Mammary epithelial cell (primary cell): Measurements from ENCODE around the gene ELOVL1.

Experiments used
- EZH2 ChIP-seq: IDR thresholded peaks from 2 replicates; pipeline ENCODE4 v1.6.1; 2012; ENCODE audit warnings: low read length, inconsistent platforms, borderline replicate concordance
- TF ChIP-seq, protein P1 (sequence below), 2 donors: IDR thresholded peaks in 1 of 2; conservative IDR thresholded peaks in 1 of 2; 2 replicates each; pipeline ENCODE4 v1.5.1; 2011 to 2012; ENCODE audit warnings: inconsistent platforms in 2 of 2, low read length in 2 of 2, mild to moderate bottlenecking in 2 of 2, control low read depth in 1 of 2, low read depth in 1 of 2; ENCODE audit not compliant: insufficient read depth in 1 of 2; ENCODE audit errors: extremely low read depth in 1 of 2

- TF ChIP-seq, protein P1, sequence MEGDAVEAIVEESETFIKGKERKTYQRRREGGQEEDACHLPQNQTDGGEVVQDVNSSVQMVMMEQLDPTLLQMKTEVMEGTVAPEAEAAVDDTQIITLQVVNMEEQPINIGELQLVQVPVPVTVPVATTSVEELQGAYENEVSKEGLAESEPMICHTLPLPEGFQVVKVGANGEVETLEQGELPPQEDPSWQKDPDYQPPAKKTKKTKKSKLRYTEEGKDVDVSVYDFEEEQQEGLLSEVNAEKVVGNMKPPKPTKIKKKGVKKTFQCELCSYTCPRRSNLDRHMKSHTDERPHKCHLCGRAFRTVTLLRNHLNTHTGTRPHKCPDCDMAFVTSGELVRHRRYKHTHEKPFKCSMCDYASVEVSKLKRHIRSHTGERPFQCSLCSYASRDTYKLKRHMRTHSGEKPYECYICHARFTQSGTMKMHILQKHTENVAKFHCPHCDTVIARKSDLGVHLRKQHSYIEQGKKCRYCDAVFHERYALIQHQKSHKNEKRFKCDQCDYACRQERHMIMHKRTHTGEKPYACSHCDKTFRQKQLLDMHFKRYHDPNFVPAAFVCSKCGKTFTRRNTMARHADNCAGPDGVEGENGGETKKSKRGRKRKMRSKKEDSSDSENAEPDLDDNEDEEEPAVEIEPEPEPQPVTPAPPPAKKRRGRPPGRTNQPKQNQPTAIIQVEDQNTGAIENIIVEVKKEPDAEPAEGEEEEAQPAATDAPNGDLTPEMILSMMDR (conservative IDR thresholded peaks at IDR 0.05 in 1 of 2, IDR thresholded peaks at IDR 0.05 in 1 of 2; ENCODE audit: extremely low read depth in 1 of 2, insufficient read depth in 1 of 2, low read depth in 1 of 2, low read length in 2 of 2) = no peak
- no peak for TF ChIP-seq EZH2
These were observed 42.8 kb upstream of the ELOVL1 start for GRCh38 chr1:43410571-43410970.
